ENCODE measurements around the gene P2RY14. TPM values are rescaled to one million over a fixed set of nuclear protein-coding genes. Genes with fewer than 3 reads are reported as not detected.

Gene P2RY14
- total RNA-seq, 2 donors from 2014 or later: 1.7 to 2.9 TPM

DNA sequence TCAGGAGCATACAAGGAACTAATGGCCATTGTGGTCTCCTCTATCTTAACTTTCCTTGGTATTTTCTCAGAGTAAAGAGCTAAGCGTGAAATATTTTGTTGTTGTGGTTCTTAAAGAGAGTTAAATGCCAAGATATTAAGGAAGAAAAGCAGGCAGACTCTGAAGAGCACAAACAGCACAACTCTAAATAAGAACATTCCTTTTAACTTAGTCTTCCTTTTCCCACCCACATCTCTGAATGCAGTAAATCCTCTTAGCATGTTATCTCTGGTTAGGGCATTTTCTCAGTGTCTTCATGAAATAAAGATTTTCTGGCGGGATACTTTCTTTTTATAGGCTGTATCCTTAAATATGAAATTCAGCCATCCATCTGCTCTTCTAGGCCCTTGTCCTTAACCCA, 36.8 kb upstream of the P2RY14 start:
- intact Hi-C loops (cut with DNase I): no loop called here
- no peaks in the 10 kb centered on the region for H3K36me3 ChIP-seq
- TF ChIP-seq, protein P1, sequence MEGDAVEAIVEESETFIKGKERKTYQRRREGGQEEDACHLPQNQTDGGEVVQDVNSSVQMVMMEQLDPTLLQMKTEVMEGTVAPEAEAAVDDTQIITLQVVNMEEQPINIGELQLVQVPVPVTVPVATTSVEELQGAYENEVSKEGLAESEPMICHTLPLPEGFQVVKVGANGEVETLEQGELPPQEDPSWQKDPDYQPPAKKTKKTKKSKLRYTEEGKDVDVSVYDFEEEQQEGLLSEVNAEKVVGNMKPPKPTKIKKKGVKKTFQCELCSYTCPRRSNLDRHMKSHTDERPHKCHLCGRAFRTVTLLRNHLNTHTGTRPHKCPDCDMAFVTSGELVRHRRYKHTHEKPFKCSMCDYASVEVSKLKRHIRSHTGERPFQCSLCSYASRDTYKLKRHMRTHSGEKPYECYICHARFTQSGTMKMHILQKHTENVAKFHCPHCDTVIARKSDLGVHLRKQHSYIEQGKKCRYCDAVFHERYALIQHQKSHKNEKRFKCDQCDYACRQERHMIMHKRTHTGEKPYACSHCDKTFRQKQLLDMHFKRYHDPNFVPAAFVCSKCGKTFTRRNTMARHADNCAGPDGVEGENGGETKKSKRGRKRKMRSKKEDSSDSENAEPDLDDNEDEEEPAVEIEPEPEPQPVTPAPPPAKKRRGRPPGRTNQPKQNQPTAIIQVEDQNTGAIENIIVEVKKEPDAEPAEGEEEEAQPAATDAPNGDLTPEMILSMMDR (IDR thresholded peaks at IDR 0.05): no peak
- no peak overlapping the region for H3K4me3 ChIP-seq
- H3K27me3 ChIP-seq: no peaks in the 10 kb centered on the region
- H3K4me1 ChIP-seq: no peaks in the 10 kb centered on the region
- no peak for DNase-seq
- H3K9ac ChIP-seq (ENCODE audit: low read depth in 2 of 2, low read length in 2 of 2): no peak overlapping the region
- H3K27ac ChIP-seq: no peak overlapping the region
- no peaks in the 10 kb centered on the region for H3K9me3 ChIP-seq

DNA sequence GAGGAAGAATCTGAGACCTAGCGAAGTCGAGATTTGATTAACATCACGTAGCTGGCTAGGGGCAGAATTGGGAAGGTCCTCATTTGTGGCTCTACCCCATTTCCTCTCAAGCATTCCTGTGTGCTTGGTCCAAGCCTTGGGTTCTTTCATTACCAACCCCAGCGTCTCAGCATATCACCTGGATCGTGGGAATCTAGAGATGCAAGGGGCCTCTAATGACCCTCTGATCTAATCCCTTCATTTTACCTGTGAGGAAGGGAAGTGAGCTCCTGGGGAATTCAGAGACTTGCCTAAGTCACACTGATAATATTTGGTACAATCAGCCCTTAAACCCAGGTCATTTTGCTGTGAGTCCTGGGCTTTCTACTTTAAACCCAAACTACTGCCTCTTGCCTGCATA, 36.3 kb upstream of the P2RY14 start:
- no peaks in the 10 kb centered on the region for H3K36me3 ChIP-seq
- no peak overlapping the region for H3K9ac ChIP-seq (ENCODE audit: low read depth in 2 of 2, low read length in 2 of 2)
- intact Hi-C loops (cut with DNase I): no loop called here

DNA sequence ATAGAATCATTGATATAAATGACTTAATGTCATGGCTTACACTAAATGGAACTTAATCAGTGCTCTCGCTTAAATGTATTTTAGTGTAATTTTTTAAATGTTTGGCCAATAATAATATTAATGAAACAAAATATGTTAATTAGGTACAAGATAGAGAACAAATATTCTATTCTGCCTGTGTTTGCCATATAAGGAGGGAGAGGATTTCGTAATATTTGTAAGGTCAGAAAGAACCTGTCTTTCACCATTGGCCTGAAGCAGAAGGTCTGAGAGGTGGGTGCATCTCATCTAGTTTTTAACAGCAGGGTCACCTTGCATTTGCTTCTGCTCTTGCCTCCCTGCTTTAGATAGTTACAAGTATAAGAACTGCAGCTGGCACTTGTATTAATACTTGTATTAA, 35.8 kb upstream of the P2RY14 start:
- H3K4me3 ChIP-seq: no peak overlapping the region
- TF ChIP-seq, protein P1 (IDR thresholded peaks at IDR 0.05): no peak

More for the DNA sequence above, 36.3 kb upstream of the P2RY14 start:
- Histone ChIP-seq H3K4me3 (no peak overlapping the region), H3K9me3 (no peaks in the 10 kb centered on the region), H3K27ac (no peak overlapping the region), H3K4me1 (no peaks in the 10 kb centered on the region), H3K27me3 (no peaks in the 10 kb centered on the region)
- DNase-seq: no peak
- TF ChIP-seq, protein P1 (IDR thresholded peaks at IDR 0.05): no peak

DNA sequence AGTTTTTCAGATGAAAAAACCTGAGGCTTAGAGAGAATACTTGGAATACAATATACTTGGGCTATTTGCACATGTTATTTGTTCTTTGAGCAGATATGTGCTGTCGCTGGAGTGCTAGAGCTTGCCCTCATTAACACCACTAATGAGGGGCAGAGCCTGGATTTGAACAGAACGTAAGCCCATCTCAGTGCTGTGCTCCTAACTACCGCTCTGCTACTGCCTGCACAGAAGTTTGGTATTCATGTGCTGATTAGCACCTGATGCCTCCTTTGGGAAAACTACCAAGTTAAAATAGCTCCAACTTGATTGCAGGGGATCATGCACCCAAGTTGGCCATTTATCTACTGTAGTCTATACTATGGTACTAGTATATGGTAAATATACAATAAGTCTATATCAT, 34.6 kb upstream of the P2RY14 start:
- no peaks in the 10 kb centered on the region for H3K36me3 ChIP-seq
- no peak for DNase-seq
- H3K9me3 ChIP-seq: no peaks in the 10 kb centered on the region
- H3K4me3 ChIP-seq: no peak overlapping the region
- TF ChIP-seq, protein P1 (IDR thresholded peaks at IDR 0.05): no peak
- no peak overlapping the region for H3K9ac ChIP-seq (ENCODE audit: low read depth in 2 of 2, low read length in 2 of 2)
- H3K4me1 ChIP-seq: no peaks in the 10 kb centered on the region
- intact Hi-C loops (cut with DNase I): no loop called here
- H3K27ac ChIP-seq: no peak overlapping the region
- no peaks in the 10 kb centered on the region for H3K27me3 ChIP-seq

More for the DNA sequence above, 35.8 kb upstream of the P2RY14 start:
- Histone ChIP-seq H3K27me3 (no peaks in the 10 kb centered on the region), H3K9me3 (no peaks in the 10 kb centered on the region), H3K9ac (ENCODE audit: low read depth in 2 of 2, low read length in 2 of 2) (no peak overlapping the region), H3K27ac (no peak overlapping the region), H3K36me3 (no peaks in the 10 kb centered on the region), H3K4me1 (no peaks in the 10 kb centered on the region)
- no peak for DNase-seq
- intact Hi-C loops (cut with DNase I): no loop called here

DNA sequence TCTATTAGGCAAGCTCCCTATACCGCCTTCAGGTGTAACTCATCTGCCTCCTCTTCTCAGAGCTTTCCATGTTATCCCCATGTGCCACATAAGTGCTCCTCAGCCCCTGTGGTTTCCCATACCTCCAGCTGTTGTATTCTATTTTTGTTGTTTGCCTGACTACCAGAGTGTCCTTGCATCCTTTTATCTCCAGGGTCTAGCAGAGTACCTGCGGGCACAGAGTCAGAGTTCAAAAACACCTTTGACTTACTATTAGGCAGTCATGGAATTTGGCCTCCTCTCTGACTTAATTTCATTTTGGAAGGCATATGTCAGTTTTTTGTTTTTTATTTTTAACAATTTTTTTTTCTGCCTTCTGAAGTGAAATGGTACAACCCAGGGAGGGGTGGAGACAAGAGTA, 31.2 kb upstream of the P2RY14 start:
- intact Hi-C loops (cut with DNase I): no loop called here
- TF ChIP-seq, protein P1 (IDR thresholded peaks at IDR 0.05): no peak
- H3K27ac ChIP-seq: no peak overlapping the region
- no peaks in the 10 kb centered on the region for H3K4me1 ChIP-seq
- no peak overlapping the region for H3K9ac ChIP-seq (ENCODE audit: low read depth in 2 of 2, low read length in 2 of 2)
- H3K4me3 ChIP-seq: no peak overlapping the region
- H3K9me3 ChIP-seq: no peaks in the 10 kb centered on the region
- H3K36me3 ChIP-seq: no peaks in the 10 kb centered on the region
- H3K27me3 ChIP-seq: no peaks in the 10 kb centered on the region
- DNase-seq: no peak
